HG03103 (cell line): ENCODE measurements around the gene PDCD2L.
"Not testable (repeated sequence)": the region's sequence is repeated elsewhere in the genome, so short reads cannot be mapped to it uniquely, and the experiment has no call there.

ENCODE experiments used
- ATAC-seq: cut with Tn5 transposase; IDR thresholded peaks from one replicate; pipeline ENCODE4 v1.9.1; 2021; ENCODE audit warnings: low read depth; ENCODE audit not compliant: unreplicated experiment

PDCD2L gene

GRCh38 chr19:34370983-34371382, 33.2 kb upstream of the PDCD2L start:
- no peak for ATAC-seq

GRCh38 chr19:34373601-34374288, 30.5 kb upstream of the PDCD2L start:
- no peak for ATAC-seq

GRCh38 chr19:34375598-34375997, 28.6 kb upstream of the PDCD2L start:
- ATAC-seq = no peak

- ATAC-seq = no peak
Observed at GRCh38 chr19:34380639-34381241, 23.5 kb upstream of the PDCD2L start.

- ATAC-seq = no peak
Observed at GRCh38 chr19:34381399-34382251, 22.6 kb upstream of the PDCD2L start.

GRCh38 chr19:34382471-34382870, 21.7 kb upstream of the PDCD2L start:
- no peak for ATAC-seq

- no peak for ATAC-seq
Observed at GRCh38 chr19:34383599-34383998, 20.6 kb upstream of the PDCD2L start.

- ATAC-seq = no peak
Observed at GRCh38 chr19:34386645-34387445, 17.4 kb upstream of the PDCD2L start.

- ATAC-seq = no peak
Observed at GRCh38 chr19:34387446-34387810, 16.8 kb upstream of the PDCD2L start.

GRCh38 chr19:34388745-34389144, 15.5 kb upstream of the PDCD2L start:
- ATAC-seq = not testable (repeated sequence)

GRCh38 chr19:34391813-34392212, 12.4 kb upstream of the PDCD2L start:
- no peak for ATAC-seq

- no peak for ATAC-seq
Observed at GRCh38 chr19:34393031-34393430, 11.2 kb upstream of the PDCD2L start.

GRCh38 chr19:34393629-34394028, 10.6 kb upstream of the PDCD2L start:
- ATAC-seq = no peak

- no peak for ATAC-seq
Observed at GRCh38 chr19:34397853-34398252, 6.3 kb upstream of the PDCD2L start.

GRCh38 chr19:34399886-34400285, 4.3 kb upstream of the PDCD2L start:
- ATAC-seq = no peak

GRCh38 chr19:34400844-34401243, 3.4 kb upstream of the PDCD2L start:
- not testable (repeated sequence) for ATAC-seq

- no peak for ATAC-seq
Observed at GRCh38 chr19:34402074-34402600, 2.1 kb upstream of the PDCD2L start.

- no peak for ATAC-seq
Observed at GRCh38 chr19:34403784-34404108, 453 bp upstream of the PDCD2L start.

- ATAC-seq = no peak
Observed at GRCh38 chr19:34405892-34406660, 1.9 kb downstream of the PDCD2L start.

GRCh38 chr19:34408411-34408810, 4.2 kb downstream of the PDCD2L start:
- ATAC-seq = no peak
